Psoas muscle (tissue), 8 donors: ENCODE measurements around the gene MPHOSPH9. TPM values are rescaled to one million over a fixed set of nuclear protein-coding genes. Genes with fewer than 3 reads are reported as not detected.

ENCODE experiments used
- ATAC-seq, 4 donors: fragments of 200-7000 bp; cut with Tn5 transposase; one replicate each; pipeline ENCODE4 v1.9.1; 2020; ENCODE audit warnings: moderate library complexity in 3 of 4, mild to moderate bottlenecking in 2 of 4
- DNase-seq, 2 donors: peaks; one replicate each; pipeline ENCODE4 v3.0.0-alpha.2; 2020
- H3K27ac ChIP-seq: fragments of 200-600 bp; one replicate; pipeline ENCODE4 v1.8.0; 2022
- H3K27me3 ChIP-seq, 3 donors: fragments of 200-600 bp in 1 of 3; one replicate each; pipeline versions ENCODE4 v1.6.1 to v1.8.0; 2013 to 2022; ENCODE audit warnings: low read length in 2 of 3, mild to moderate bottlenecking in 2 of 3, moderate library complexity in 1 of 3; ENCODE audit not compliant: insufficient read depth in 3 of 3
- H3K36me3 ChIP-seq, 2 donors: fragments of 200-600 bp in 1 of 2; one replicate each; pipeline versions ENCODE4 v1.6.1 to v1.8.0; 2013 to 2022; ENCODE audit warnings: low read depth in 1 of 2, mild to moderate bottlenecking in 1 of 2, moderate library complexity in 1 of 2; ENCODE audit not compliant: insufficient read depth in 1 of 2
- H3K4me1 ChIP-seq: fragments of 200-600 bp; one replicate; pipeline ENCODE4 v1.8.0; 2022
- H3K4me3 ChIP-seq: fragments of 200-600 bp; one replicate; pipeline ENCODE4 v1.8.0; 2022; ENCODE audit warnings: mild to moderate bottlenecking
- H3K9me3 ChIP-seq: fragments of 200-600 bp; one replicate; pipeline ENCODE4 v1.8.0; 2022
- WGBS, 3 donors: extraction: QIAGEN DNeasy Blood & Tissue Kit; methylation state at CpG; one replicate each; pipeline versions ENCODE4 v1.1.6 to v1.1.7; 2013; 5-methylcytosine and 5-hydroxymethylcytosine counted together
- intact Hi-C, 2 donors: fragments of 100-400 bp; cut with DNase I; formaldehyde crosslinking; loops; one replicate each; pipeline versions ENCODE4 v1.11.0 to v1.14.2; 2022
- polyA plus RNA-seq, 3 donors: library from polyadenylated mRNA; stranded (reverse); fragments of 200-250 nt; gene quantifications; one replicate each; pipeline ENCODE4 v1.2.3, GENCODE V29; 2013
- total RNA-seq, 4 donors: library from RNA; stranded (reverse); fragmentation: NEBNext Ultra II Directional in 2 of 4; extraction: Animal tissue kit (Norgen Biotek cat#: 25700) in 2 of 4; gene quantifications; one replicate each; pipeline versions ENCODE4 v1.2.1 to v1.2.4, GENCODE V29; 2021 to 2023
- TF ChIP-seq, protein P1 (sequence below): fragments of 200-600 bp; IDR thresholded peaks from one replicate; pipeline ENCODE4 v1.8.0; 2022; ENCODE audit warnings: antibody characterized with exemption
- donor health status: healthy with polysubstance abuse.
- donor health status: DM: no; HTN: no; CAD: no; lungs with moderate emphysema.
- donor health status: Bipolar disorder and iron deficiency.
- donor health status: healthy.
- donor health status: DM: yes; HTN: yes; CAD: no.
- donor health status: DM: no; HTN: no; CAD: no.
- donor health status: DM: no; HTN: no; CAD: no.
- donor health status: DM: yes; HTN: yes; CAD: no.

The MPHOSPH9 gene
- total and polyA plus RNA-seq, 7 donors, result 3.2 to 14.4 (median 8.7) TPM

DNA sequence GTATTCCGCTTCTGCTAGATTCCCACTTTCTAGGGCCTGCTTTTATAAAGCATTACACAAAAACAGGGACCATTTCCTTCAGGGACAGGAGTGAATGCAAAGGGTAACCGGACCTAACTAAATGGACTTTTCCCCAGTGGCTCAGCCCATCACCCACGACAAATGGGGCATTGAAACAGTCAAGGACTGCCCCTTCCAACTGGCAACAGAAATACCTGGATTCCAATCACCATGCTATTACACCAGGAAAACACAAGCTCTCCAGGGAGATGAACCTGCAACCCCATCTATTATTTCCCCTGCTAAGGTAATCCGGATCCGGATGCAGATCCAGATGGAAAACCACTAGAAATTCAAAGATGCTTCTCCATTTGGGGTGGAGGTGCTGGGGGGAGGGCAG is 1.0 kb downstream of the MPHOSPH9 start:
- ATAC-seq, result no peak
- intact Hi-C loops, result loop anchor here (5.0 kb wide), 3 partner anchors 190 to 705 kb away; partner anchors contain the start of genes KNTC1 (in 1 of the 2), OGFOD2 (in 1 of the 2) and RSRC2 (in 1 of the 2)
- Histone ChIP-seq H3K36me3 (peaks cover 0 to 27% of the 10 kb centered on the region in 2 donors), H3K27ac (no peak overlapping the region), H3K27me3 (no peaks in the 10 kb centered on the region), H3K4me3 (peak overlapping the region; percentile 100), H3K4me1 (peaks cover 35% of the 10 kb centered on the region), H3K9me3 (no peaks in the 10 kb centered on the region)
- WGBS, 3 donors, result 21 to 27% (median 24%) methylated on average over 5 of the region's 5 CpGs
- DNase-seq, result no peak
- TF ChIP-seq, protein P1, sequence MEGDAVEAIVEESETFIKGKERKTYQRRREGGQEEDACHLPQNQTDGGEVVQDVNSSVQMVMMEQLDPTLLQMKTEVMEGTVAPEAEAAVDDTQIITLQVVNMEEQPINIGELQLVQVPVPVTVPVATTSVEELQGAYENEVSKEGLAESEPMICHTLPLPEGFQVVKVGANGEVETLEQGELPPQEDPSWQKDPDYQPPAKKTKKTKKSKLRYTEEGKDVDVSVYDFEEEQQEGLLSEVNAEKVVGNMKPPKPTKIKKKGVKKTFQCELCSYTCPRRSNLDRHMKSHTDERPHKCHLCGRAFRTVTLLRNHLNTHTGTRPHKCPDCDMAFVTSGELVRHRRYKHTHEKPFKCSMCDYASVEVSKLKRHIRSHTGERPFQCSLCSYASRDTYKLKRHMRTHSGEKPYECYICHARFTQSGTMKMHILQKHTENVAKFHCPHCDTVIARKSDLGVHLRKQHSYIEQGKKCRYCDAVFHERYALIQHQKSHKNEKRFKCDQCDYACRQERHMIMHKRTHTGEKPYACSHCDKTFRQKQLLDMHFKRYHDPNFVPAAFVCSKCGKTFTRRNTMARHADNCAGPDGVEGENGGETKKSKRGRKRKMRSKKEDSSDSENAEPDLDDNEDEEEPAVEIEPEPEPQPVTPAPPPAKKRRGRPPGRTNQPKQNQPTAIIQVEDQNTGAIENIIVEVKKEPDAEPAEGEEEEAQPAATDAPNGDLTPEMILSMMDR, result no peak

DNA sequence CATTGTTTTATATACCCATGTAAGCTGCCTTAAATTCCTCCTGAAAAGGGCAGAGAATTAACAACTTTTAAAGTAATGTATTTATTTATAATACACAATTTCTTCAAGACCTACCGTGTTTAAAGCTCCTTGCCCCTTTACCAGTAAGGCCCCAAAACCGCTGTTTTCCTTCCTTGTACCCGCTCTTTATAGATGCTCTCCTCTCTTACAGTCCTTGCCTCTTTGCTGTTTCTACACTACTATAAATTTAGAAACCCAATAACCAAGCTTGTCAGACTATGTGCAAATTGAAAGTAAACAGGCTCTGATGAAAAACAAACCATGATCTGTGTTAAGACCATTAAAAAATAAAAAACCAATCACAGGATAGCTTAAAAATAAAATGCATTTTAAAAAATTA is 3.9 kb downstream of the MPHOSPH9 start:
- ATAC-seq (no peak), DNase-seq (no peak)
- Histone ChIP-seq H3K9me3 (no peaks in the 10 kb centered on the region), H3K4me3 (no peak overlapping the region), H3K4me1 (peaks cover 20% of the 10 kb centered on the region), H3K27ac (no peak overlapping the region), H3K27me3 (no peaks in the 10 kb centered on the region), H3K36me3 (peaks cover 0 to 35% of the 10 kb centered on the region in 2 donors)
- TF ChIP-seq, protein P1, result no peak
- WGBS, 3 donors, result 89 to 97% (median 89%) methylated on average over 3 of the region's 3 CpGs
- intact Hi-C loops, result no loop called here

DNA sequence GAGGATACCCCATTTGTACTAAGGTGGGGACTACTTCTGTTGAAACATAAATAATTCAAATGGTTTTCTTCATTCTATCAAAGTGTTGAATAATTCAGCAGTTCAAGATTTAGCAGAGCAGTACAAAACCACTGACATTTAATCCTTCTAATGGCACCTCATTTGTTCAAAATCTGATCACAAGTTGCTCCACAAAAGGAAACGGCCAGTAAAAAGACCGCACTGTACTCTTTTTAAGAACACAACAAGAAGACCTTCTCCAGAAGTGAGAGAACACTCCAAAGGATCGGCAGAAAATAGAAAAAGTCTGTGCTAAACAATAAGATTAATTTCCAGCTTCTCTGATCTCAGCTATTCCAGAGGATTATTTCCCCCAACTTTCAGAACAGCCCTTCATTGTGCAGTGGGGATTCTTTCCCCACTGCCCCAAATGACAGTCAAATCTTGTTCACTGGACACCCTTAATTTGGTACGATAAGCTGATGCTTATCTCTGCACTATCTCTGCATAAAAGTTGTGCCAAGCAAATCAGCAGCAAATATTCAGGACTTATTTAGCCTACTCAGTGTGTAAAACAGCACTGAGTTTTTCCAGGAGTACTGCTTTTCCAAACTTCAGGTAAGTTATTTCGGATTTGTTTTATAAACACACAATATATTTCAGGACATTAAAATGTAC is 5.2 kb downstream of the MPHOSPH9 start:
- 69 to 85% (median 71%) methylated on average over 5 of the region's 5 CpGs for whole genome bisulfite sequencing, 3 donors
- intact Hi-C loops, result no loop called here

DNA sequence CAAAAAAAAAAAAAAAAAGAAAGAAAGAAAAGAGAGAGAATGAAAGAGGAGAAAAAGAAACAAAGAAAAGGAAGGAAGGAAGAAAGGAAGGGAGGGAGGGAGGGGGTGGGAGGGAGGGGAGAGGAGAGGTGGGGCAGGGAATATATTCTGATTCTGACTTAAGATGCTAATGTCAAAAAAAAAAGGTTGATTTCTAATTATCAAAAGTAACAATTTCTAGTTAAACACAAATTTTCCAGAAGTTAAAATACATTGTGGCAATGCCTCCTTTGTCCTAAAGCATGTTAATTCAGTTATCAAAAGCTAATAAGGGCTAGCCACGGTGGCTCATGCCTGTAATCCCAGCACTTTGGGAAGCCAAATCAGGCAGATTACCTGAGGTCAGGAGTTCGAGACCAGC is 7.5 kb downstream of the MPHOSPH9 start:
- no peak for DNase-seq
- intact Hi-C loops, result no loop called here
- TF ChIP-seq, protein P1, result no peak
- Histone ChIP-seq H3K4me1 (peaks cover 3% of the 10 kb centered on the region), H3K27ac (no peak overlapping the region), H3K36me3 (peaks cover 0 to 62% of the 10 kb centered on the region in 2 donors), H3K27me3 (no peaks in the 10 kb centered on the region), H3K9me3 (no peaks in the 10 kb centered on the region), H3K4me3 (no peak overlapping the region)
- no peak for ATAC-seq
- WGBS, 3 donors, result 65 to 97% (median 66%) methylated on average over 2 of the region's 2 CpGs

More for the DNA sequence above, 5.2 kb downstream of the MPHOSPH9 start:
- peaks cover 0 to 41% of the 10 kb centered on the region in 2 donors for H3K36me3 ChIP-seq
- ATAC-seq, result no peak
- H3K4me1 ChIP-seq, result peaks cover 18% of the 10 kb centered on the region
- H3K27me3 ChIP-seq, result no peaks in the 10 kb centered on the region
- DNase-seq, result no peak
- H3K9me3 ChIP-seq, result no peaks in the 10 kb centered on the region
- no peak overlapping the region for H3K27ac ChIP-seq
- TF ChIP-seq, protein P1, result no peak
- no peak overlapping the region for H3K4me3 ChIP-seq
